Vagina (tissue), 2 donors: Measurements from ENCODE around the gene FGD2. TPM values are rescaled to one million over a fixed set of nuclear protein-coding genes. Genes with fewer than 3 reads are reported as not detected.

Experiments used
- DNase-seq, 2 donors: peaks; one replicate each; pipeline ENCODE4 v3.0.0-alpha.2; 2017; ENCODE audit errors: extremely low spot score in 2 of 2
- H3K27ac ChIP-seq: fragments of 200-600 bp; sonication (generic); one replicate; pipeline ENCODE4 v1.5.1; 2019
- H3K27me3 ChIP-seq: fragments of 200-600 bp; sonication (generic); one replicate; pipeline ENCODE4 v1.5.1; 2019
- H3K36me3 ChIP-seq, 2 donors: fragments of 200-600 bp; sonication (generic); one replicate each; pipeline ENCODE4 v1.5.1; 2017 to 2019
- H3K4me1 ChIP-seq: fragments of 200-600 bp; sonication (generic); one replicate; pipeline ENCODE4 v1.5.1; 2019
- H3K4me3 ChIP-seq, 2 donors: fragments of 200-600 bp; sonication (generic); 1 replicate in 1 of 2; 2 replicates in 1 of 2; pipeline ENCODE4 v1.5.1; 2016 to 2019
- H3K9me3 ChIP-seq: fragments of 200-600 bp; sonication (generic); one replicate; pipeline ENCODE4 v1.5.1; 2019
- POLR2A ChIP-seq, 2 donors: fragments of 450-650 bp; IDR thresholded peaks; one replicate each; pipeline ENCODE4 v1.6.1; 2017; ENCODE audit warnings: antibody characterized with exemption in 2 of 2, mild to moderate bottlenecking in 2 of 2, moderate library complexity in 2 of 2
- POLR2AphosphoS5 ChIP-seq, 2 donors: sonication (generic); formaldehyde crosslinking; IDR thresholded peaks; one replicate each; pipeline ENCODE4 v1.9.0; 2017; ENCODE audit warnings: antibody characterized with exemption in 2 of 2, mild to moderate bottlenecking in 2 of 2, low read depth in 1 of 2; ENCODE audit not compliant: insufficient read depth in 1 of 2
- intact Hi-C: fragments of 100-400 bp; cut with DNase I; formaldehyde crosslinking; loops from one replicate; pipeline ENCODE4 v1.15.1; 2023
- total RNA-seq: library from RNA; depleted of rRNA; stranded (reverse); fragments of >200 nt; gene quantifications from one replicate; pipeline ENCODE4 v1.2.3, GENCODE V29; 2016
- TF ChIP-seq, protein P1 (sequence below), 3 experiments: fragments of 450-650 bp in 2 of 3; fragments of 200-600 bp in 1 of 3; sonication (generic) in 1 of 3; IDR thresholded peaks; one replicate each; pipeline ENCODE4 v1.5.1; 2017 to 2019; ENCODE audit warnings: antibody characterized with exemption in 3 of 3, mild to moderate bottlenecking in 2 of 3, moderate library complexity in 2 of 3

FGD2 gene, protein sequence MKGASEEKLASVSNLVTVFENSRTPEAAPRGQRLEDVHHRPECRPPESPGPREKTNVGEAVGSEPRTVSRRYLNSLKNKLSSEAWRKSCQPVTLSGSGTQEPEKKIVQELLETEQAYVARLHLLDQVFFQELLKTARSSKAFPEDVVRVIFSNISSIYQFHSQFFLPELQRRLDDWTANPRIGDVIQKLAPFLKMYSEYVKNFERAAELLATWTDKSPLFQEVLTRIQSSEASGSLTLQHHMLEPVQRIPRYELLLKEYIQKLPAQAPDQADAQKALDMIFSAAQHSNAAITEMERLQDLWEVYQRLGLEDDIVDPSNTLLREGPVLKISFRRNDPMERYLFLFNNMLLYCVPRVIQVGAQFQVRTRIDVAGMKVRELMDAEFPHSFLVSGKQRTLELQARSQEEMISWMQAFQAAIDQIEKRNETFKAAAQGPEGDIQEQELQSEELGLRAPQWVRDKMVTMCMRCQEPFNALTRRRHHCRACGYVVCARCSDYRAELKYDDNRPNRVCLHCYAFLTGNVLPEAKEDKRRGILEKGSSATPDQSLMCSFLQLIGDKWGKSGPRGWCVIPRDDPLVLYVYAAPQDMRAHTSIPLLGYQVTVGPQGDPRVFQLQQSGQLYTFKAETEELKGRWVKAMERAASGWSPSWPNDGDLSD
- total RNA-seq, result 20.4 TPM

DNA sequence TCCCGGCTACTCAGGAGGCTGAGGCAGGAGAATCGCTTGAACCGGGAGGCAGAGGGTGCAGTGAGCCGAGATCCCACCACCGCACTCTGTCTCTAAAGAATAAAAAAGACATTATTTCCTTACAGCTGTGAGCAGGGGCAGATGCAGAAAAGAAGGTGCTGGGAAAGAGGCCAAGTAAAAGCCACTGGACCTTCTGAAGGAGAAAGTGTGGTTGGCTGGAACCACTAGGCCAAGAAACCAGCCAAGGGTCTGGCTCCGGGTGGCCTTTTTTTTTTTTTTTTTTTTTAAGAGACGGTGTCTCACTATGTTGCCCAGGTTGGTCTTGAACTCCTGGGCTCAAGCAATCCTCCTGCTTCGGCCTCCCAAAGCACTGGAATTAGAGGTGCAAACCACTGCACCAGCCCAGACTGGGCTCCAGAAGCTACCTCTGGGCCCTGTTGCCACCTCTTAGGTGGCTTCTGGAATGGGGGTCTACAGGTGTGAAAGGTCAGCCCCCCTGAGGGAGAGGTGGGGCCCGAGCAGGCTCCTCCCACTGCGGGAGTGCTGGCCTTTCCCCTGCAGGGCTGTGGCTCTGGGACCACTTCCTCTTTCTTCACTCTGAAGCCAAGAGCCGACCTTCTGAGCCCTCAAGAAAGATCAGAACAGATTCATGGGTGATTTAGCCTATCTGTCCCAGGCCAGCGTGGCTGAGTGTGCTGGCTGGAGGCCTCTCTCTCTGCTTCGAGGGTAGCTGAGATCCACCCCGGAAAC is at the start of gene FGD2:
TSS of gene FGD2 (plus strand) at position 595 of the 750 bp plus-strand sequence. CDS start 163 bp downstream, outside the sequence.
- Histone ChIP-seq H3K4me3 (peak within 1 kb of the TSS; percentile 4 to 12), H3K27me3 (no peaks in the 10 kb centered on the region), H3K4me1 (peaks cover 10% of the 10 kb centered on the region), H3K9me3 (no peaks in the 10 kb centered on the region), H3K27ac (no peak within 1 kb of the TSS), H3K36me3 (no peaks in the 10 kb centered on the region)
- no peak for TF ChIP-seq POLR2A (IDR thresholded peaks at IDR 0.05)
- TF ChIP-seq, protein P1, sequence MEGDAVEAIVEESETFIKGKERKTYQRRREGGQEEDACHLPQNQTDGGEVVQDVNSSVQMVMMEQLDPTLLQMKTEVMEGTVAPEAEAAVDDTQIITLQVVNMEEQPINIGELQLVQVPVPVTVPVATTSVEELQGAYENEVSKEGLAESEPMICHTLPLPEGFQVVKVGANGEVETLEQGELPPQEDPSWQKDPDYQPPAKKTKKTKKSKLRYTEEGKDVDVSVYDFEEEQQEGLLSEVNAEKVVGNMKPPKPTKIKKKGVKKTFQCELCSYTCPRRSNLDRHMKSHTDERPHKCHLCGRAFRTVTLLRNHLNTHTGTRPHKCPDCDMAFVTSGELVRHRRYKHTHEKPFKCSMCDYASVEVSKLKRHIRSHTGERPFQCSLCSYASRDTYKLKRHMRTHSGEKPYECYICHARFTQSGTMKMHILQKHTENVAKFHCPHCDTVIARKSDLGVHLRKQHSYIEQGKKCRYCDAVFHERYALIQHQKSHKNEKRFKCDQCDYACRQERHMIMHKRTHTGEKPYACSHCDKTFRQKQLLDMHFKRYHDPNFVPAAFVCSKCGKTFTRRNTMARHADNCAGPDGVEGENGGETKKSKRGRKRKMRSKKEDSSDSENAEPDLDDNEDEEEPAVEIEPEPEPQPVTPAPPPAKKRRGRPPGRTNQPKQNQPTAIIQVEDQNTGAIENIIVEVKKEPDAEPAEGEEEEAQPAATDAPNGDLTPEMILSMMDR (IDR thresholded peaks at IDR 0.05), result no peak
- intact Hi-C loops, result no loop called here
- DNase-seq, result no peak

DNA sequence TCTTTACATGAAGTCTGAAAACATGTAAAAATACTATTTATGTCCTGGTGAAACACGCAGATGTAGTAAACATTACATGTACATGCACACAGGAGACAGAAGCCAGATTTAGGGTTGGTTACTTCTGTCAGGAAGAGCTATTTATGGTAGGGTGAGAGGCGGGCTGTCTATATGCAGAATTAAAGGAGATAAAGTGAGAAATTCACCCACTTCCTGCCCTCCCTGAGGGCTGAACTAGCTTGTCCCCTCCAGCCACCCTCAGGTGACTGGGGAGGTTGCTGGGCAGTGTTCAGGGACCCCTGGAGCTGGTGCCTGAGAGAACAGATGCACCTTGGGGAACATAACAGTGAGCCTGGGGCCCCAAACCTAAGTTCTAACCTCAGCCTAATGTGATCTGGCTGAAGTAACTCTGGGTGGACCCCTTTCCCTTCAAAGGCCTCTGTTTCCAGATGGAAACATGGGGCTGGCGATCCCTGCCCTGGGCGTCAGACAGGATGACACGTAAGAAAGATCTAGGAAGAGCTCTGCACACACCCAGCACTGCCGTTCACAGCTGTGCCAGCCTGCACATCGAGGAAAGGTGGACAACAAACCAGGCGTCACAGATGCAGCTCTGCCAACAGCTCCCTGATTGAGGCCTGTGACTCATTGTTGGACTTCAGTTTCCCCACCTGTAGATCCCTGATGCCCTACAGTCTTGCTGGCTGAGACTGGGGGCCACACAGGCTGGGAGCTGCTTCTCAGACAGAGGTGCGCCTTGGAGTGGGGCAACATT is 49.6 kb upstream of the FGD2 start:
- DNase-seq, result no peak
- H3K27me3 ChIP-seq, result no peaks in the 10 kb centered on the region
- TF ChIP-seq POLR2A (IDR thresholded peaks at IDR 0.05) (no peak), POLR2AphosphoS5 (IDR thresholded peaks at IDR 0.05; ENCODE audit: insufficient read depth in 1 of 2, low read depth in 1 of 2) (no peak)
- TF ChIP-seq, protein P1 (IDR thresholded peaks at IDR 0.05), result no peak
- intact Hi-C loops, result no loop called here
- no peaks in the 10 kb centered on the region for H3K9me3 ChIP-seq
- H3K27ac ChIP-seq, result peak overlapping the region; percentile 57
- H3K36me3 ChIP-seq, result no peaks in the 10 kb centered on the region
- peaks cover 22% of the 10 kb centered on the region for H3K4me1 ChIP-seq
- peak overlapping the region; percentile 8 to 33 for H3K4me3 ChIP-seq

DNA sequence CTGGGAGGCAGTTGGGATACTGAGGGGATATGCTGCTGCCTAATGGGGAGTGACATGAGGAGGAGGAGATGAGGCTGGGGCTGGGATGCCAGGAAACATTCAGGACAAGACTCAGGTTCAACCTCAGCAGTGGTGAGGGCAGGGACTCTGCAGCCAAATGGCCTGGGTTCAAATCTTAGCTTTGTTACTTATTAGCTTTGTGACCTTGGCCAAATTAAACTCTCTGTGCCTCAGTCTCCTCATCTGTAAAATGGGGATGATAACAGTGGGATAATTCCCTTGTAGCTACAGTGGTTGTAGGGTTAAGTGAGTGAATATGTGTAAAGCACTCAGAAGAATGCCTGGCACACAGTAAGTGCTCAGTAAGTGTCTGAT is 49.0 kb upstream of the FGD2 start:
- Histone ChIP-seq H3K36me3 (no peaks in the 10 kb centered on the region), H3K27me3 (no peaks in the 10 kb centered on the region), H3K4me1 (peaks cover 26% of the 10 kb centered on the region), H3K4me3 (peak overlapping the region; percentile 8 to 33), H3K9me3 (no peaks in the 10 kb centered on the region), H3K27ac (peak overlapping the region; percentile 57)
- no peak for TF ChIP-seq POLR2AphosphoS5 (IDR thresholded peaks at IDR 0.05; ENCODE audit: insufficient read depth in 1 of 2, low read depth in 1 of 2)
- TF ChIP-seq, protein P1 (IDR thresholded peaks at IDR 0.05), result no peak
- TF ChIP-seq POLR2A (IDR thresholded peaks at IDR 0.05), result no peak
- DNase-seq, result no peak
- intact Hi-C loops, result no loop called here

DNA sequence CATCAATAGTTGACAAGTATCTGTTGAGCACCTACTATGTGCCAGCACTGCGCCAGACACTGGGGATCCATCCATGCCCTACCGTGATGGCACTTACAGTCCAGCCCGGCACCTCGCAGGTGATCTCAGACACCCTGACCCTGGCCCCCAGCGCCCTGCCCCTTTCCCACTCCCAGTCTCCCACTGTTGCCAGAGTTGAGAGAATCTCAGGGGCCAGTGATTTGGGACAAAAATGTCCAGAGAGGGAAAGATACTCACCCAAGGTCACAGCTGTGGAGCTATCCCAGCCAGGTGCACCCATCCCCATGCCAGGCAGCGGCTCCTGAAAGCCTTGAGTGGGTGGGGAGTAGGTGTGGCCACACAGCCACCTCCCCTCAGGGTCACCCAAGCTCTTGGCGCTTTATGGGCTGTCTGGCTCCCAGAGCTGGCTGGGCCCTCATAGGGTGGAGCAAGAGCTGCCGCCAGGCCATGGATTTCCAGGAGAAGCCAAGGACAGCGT is 47.6 kb upstream of the FGD2 start:
- no peaks in the 10 kb centered on the region for H3K9me3 ChIP-seq
- peak in 1 of 2 donors; percentile 78 for DNase-seq
- H3K27ac ChIP-seq, result peak overlapping the region; percentile 34
- intact Hi-C loops, result no loop called here
- H3K4me3 ChIP-seq, result no peak overlapping the region
- no peaks in the 10 kb centered on the region for H3K36me3 ChIP-seq
- no peaks in the 10 kb centered on the region for H3K27me3 ChIP-seq
- H3K4me1 ChIP-seq, result peaks cover 26% of the 10 kb centered on the region
- peak in 1 of 2 donors; percentile 15 for TF ChIP-seq POLR2AphosphoS5 (IDR thresholded peaks at IDR 0.05; ENCODE audit: insufficient read depth in 1 of 2, low read depth in 1 of 2)
- TF ChIP-seq, protein P1 (IDR thresholded peaks at IDR 0.05), result no peak
